Ascending aorta (tissue), 2 donors: Measurements from ENCODE around the gene RPRD1A. TPM values are rescaled to one million over a fixed set of nuclear protein-coding genes. Genes with fewer than 3 reads are reported as not detected.

ENCODE experiments used
- DNase-seq, 2 donors: peaks; one replicate each; pipeline ENCODE4 v3.0.0-alpha.2; 2019; ENCODE audit warnings: low spot score in 2 of 2
- H3K27ac ChIP-seq, 2 donors: fragments of 200-600 bp; sonication (generic); one replicate each; pipeline ENCODE4 v1.5.1; 2016 to 2017; ENCODE audit warnings: mild to moderate bottlenecking in 1 of 2
- H3K27me3 ChIP-seq: fragments of 200-600 bp; sonication (generic); one replicate; pipeline ENCODE4 v1.5.1; 2017
- H3K36me3 ChIP-seq, 2 donors: fragments of 200-600 bp; sonication (generic); one replicate each; pipeline ENCODE4 v1.5.1; 2016
- H3K4me1 ChIP-seq, 2 donors: fragments of 200-600 bp; sonication (generic); one replicate each; pipeline ENCODE4 v1.5.1; 2016 to 2017; ENCODE audit warnings: mild to moderate bottlenecking in 1 of 2
- H3K4me3 ChIP-seq, 2 donors: fragments of 200-600 bp; sonication (generic); one replicate each; pipeline ENCODE4 v1.5.1; 2016 to 2017; ENCODE audit warnings: mild to moderate bottlenecking in 1 of 2
- H3K9me3 ChIP-seq, 2 donors: fragments of 200-600 bp; sonication (generic); one replicate each; pipeline ENCODE4 v1.5.1; 2016
- intact Hi-C: fragments of 100-400 bp; cut with DNase I; formaldehyde crosslinking; loops from one replicate; pipeline ENCODE4 v1.15.1; 2023
- total RNA-seq: library from RNA; depleted of rRNA; stranded (reverse); fragments of >200 nt; gene quantifications from one replicate; pipeline ENCODE4 v1.1.0, GENCODE V29; 2016
- TF ChIP-seq, protein P1 (sequence below), 3 experiments: fragments of 200-600 bp in 2 of 3; fragments of 450-650 bp in 1 of 3; sonication (generic) in 2 of 3; IDR thresholded peaks; one replicate each; pipeline ENCODE4 v1.5.1; 2016 to 2019; ENCODE audit warnings: antibody characterized with exemption in 3 of 3, mild to moderate bottlenecking in 1 of 3, moderate library complexity in 1 of 3

Gene RPRD1A
- total RNA-seq, 1 donor from 2014 or later = 16.4 TPM

DNA sequence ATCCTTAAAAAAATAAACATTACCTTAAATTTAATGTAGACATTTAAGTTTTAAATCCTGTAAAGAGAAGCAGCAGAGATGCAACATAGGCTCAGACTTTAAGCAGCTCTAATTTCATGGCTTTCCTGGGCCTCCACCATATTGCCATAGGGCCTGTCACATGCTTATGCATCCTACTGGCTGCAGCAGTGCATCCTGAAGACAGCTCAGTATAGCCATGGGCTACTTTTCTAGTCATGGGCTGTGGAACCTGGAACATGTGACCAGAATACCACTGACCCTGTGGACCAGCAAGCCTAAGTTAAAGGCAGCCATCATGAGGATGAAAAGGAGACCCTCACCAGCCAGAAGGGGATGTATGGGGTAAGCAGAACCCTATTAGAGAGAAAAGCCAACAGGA, 84.2 kb downstream of the RPRD1A start:
- H3K4me3 ChIP-seq = no peak overlapping the region
- TF ChIP-seq, protein P1, sequence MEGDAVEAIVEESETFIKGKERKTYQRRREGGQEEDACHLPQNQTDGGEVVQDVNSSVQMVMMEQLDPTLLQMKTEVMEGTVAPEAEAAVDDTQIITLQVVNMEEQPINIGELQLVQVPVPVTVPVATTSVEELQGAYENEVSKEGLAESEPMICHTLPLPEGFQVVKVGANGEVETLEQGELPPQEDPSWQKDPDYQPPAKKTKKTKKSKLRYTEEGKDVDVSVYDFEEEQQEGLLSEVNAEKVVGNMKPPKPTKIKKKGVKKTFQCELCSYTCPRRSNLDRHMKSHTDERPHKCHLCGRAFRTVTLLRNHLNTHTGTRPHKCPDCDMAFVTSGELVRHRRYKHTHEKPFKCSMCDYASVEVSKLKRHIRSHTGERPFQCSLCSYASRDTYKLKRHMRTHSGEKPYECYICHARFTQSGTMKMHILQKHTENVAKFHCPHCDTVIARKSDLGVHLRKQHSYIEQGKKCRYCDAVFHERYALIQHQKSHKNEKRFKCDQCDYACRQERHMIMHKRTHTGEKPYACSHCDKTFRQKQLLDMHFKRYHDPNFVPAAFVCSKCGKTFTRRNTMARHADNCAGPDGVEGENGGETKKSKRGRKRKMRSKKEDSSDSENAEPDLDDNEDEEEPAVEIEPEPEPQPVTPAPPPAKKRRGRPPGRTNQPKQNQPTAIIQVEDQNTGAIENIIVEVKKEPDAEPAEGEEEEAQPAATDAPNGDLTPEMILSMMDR (IDR thresholded peaks at IDR 0.05) = no peak
- no peak for DNase-seq
- H3K9me3 ChIP-seq = no peaks in the 10 kb centered on the region
- no peak overlapping the region for H3K27ac ChIP-seq
- intact Hi-C loops = no loop called here
- H3K36me3 ChIP-seq = peaks cover 18 to 37% of the 10 kb centered on the region in 2 donors
- H3K4me1 ChIP-seq = no peaks in the 10 kb centered on the region
- H3K27me3 ChIP-seq = no peaks in the 10 kb centered on the region

DNA sequence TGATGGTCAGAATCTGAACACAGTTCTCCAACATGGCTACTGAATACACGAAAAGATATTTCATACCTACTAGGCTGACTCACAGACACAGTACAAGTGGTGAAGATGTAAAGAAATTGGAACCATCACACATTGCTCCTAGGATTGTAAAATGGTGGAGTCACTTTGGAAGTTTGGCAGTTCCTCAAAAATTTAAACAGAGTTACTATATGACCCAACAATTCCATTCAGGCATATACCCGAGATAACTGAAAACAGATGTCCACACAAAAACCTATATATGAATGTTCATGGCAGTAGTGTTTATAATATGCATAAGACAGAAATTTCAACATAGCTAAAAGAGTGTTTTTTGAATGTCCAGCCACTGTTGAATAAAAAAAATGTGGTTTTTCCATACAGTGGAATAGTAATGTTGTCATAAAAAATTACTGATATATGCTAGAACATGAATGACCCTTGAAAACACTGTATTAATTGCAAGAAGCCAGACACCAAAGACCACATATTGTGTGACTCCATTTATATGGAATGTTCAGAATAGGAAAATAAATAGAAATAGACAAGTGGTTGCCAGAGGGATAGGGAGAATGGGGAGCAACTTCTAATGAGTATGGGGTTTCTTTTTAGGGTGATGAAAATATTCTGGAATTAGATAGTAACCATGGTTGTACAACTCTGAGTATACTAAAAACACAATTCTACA, 84.8 kb downstream of the RPRD1A start:
- H3K36me3 ChIP-seq = peaks cover 22 to 43% of the 10 kb centered on the region in 2 donors
- H3K4me1 ChIP-seq = no peaks in the 10 kb centered on the region

DNA sequence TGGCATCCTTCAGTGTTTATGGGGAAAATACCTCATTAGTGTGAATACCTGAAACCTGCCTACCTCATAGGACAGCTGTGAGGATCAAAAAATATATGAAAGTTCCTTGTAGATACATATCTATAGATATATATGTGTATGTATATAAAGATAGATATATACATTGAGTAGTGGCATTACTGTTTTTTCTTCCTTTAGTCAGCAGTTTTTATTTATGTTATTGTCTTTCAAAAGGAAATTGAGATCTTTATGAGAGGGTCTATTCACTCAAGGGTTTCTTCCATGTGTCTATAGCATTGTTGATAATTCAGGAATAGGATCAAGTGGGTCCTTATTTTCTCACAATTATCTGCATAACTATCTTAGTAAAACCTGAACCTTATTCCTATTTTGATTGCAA, 88.2 kb downstream of the RPRD1A start:
- TF ChIP-seq, protein P1 (IDR thresholded peaks at IDR 0.05) = no peak
- Histone ChIP-seq H3K9me3 (no peaks in the 10 kb centered on the region), H3K4me1 (peaks cover 0 to 3% of the 10 kb centered on the region in 2 donors), H3K4me3 (no peak overlapping the region), H3K27ac (no peak overlapping the region), H3K36me3 (peaks cover 30 to 59% of the 10 kb centered on the region in 2 donors), H3K27me3 (no peaks in the 10 kb centered on the region)
- DNase-seq = no peak
- intact Hi-C loops = no loop called here

More for the DNA sequence above, 84.8 kb downstream of the RPRD1A start:
- Histone ChIP-seq H3K9me3 (no peaks in the 10 kb centered on the region), H3K27ac (no peak overlapping the region), H3K4me3 (no peak overlapping the region), H3K27me3 (no peaks in the 10 kb centered on the region)
- intact Hi-C loops = no loop called here
- DNase-seq = no peak
- TF ChIP-seq, protein P1 (IDR thresholded peaks at IDR 0.05) = no peak

DNA sequence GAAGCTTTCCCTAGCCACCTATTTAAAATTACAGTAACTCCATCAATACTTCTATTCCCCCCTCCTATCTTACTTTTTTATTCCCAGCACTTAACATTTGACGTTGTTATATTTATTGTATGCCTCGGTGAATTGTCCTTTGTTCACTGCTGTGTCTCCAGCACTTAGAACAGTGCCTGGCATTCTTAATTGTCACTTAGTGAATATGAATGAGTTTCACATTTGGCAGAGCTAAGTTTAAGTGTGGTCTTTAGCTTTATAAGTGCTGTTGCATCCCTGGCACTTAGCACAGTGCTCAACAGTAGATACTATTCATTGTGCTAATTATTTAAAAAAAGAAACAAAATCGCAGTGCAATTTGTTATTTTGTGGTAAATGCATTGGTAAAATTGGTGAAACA, 93.2 kb downstream of the RPRD1A start:
- TF ChIP-seq, protein P1 (IDR thresholded peaks at IDR 0.05) = no peak
- DNase-seq = no peak
- Histone ChIP-seq H3K36me3 (peaks cover 28 to 33% of the 10 kb centered on the region in 2 donors), H3K9me3 (no peaks in the 10 kb centered on the region), H3K4me3 (no peak overlapping the region), H3K27me3 (no peaks in the 10 kb centered on the region), H3K27ac (no peak overlapping the region), H3K4me1 (peaks cover 4 to 19% of the 10 kb centered on the region in 2 donors)
- intact Hi-C loops = loop anchor here (5.0 kb wide), 1 partner anchor 587 kb away; no protein-coding TSS in a partner anchor

DNA sequence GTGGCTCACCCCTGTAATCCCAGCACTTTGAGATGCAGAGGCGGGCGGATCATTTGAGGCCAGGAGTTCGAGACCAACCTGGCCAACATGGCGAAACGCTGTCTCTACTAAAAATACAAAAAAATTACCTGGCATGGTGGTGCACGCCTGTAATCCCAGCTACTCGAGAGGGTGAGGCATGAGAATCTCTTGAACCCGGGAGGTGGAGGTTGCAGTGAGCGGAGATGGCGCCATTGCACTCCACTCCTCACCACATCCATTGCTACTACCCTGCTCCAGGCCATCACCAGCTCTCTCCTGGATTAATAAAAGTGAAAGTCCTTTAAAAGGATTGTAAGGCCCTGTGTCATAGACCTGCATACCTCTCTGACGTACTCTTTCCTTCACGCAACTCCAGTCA, 93.7 kb downstream of the RPRD1A start:
- H3K4me1 ChIP-seq = peaks cover 4 to 19% of the 10 kb centered on the region in 2 donors
- H3K9me3 ChIP-seq = no peaks in the 10 kb centered on the region
- no peaks in the 10 kb centered on the region for H3K27me3 ChIP-seq
- peaks cover 23 to 27% of the 10 kb centered on the region in 2 donors for H3K36me3 ChIP-seq
- TF ChIP-seq, protein P1 (IDR thresholded peaks at IDR 0.05) = no peak
- intact Hi-C loops = loop anchor here (2.0 to 5.0 kb wide), 4 partner anchors 155 to 683 kb away; partner anchors contain the start of genes ELP2, INO80C, SLC39A6 and ZSCAN30
- no peak for DNase-seq
- H3K27ac ChIP-seq = no peak overlapping the region
- peak overlapping the region; percentile 85 to 96 for H3K4me3 ChIP-seq
